ENCODE measurements around the gene USP8.

USP8 gene

DNA sequence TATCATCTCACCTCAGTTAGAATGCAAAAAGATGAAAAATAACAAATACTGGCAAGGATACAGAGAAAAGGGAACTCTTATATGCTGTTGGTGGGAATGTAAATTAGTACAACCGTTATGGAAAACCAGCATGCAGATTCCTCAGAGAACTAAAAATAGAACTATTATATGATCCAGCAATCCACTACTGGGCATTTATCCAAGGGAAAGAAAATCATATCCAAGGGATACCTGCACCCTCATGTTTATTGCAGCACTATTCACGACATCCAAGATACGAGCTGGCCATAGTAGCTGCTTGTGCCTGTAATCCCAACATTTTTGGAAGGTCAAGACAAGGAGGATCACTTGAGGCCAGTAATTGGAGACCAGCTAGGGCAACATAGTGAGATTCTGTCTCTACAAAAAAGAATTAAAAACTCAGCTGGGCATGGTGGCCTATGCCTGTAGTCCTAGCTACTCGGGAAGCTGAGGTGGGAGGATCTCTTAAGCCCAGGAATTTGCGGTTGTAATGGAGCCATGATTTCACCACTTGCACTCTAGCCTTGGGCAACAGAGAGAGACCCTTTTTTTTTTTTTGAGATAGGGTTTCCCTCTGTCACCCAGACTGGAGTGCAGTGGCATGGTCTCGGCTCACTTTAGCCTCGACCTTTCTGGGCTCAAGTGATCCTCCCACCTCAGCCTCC is 95.7 kb downstream of the USP8 start:
- no peak for DNase-seq (ENCODE audit: low read depth, low spot score)
- H3K4me3 ChIP-seq (ENCODE audit: low read length): no peak overlapping the region

DNA sequence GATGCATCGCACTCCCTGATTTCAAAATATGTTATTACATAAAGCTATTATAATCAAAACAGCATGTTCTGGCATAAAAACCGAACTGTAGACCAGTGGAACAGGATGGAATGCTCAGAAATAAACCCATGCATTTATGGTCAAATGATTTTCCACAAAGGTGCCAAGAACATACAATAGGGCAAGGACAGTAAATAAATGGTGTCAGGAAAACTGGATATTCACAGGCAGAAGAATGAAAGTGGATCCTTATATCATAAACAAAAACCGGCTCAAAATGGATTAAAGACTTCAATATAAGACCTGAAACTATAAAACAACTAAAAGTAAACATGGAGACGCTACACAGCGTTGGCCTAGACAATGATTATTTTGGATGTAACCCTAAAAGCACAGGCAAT is 99.6 kb downstream of the USP8 start:
- no peak for DNase-seq (ENCODE audit: low read depth, low spot score)
- no peak overlapping the region for H3K4me3 ChIP-seq (ENCODE audit: low read length)

DNA sequence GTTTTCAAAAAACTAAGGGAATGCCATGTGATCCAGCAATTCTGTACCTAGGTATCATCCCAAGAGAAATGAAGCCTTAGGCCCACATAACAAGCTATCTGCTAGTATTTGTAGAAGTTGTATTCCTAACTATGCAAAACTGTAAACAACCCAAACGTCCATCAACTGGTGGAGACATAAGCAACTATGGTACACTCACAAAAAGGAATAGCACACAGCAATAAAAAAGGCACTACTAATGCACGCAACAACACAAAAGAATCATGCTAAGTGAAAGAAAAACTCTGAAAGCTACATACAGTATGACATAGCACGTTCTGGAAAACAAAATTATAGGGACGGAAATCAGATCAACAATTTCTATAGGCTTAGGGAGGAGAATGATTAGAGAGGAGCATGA is 107.0 kb downstream of the USP8 start:
- no peak for DNase-seq (ENCODE audit: low read depth, low spot score)
- H3K4me3 ChIP-seq (ENCODE audit: low read length): no peak overlapping the region

DNA sequence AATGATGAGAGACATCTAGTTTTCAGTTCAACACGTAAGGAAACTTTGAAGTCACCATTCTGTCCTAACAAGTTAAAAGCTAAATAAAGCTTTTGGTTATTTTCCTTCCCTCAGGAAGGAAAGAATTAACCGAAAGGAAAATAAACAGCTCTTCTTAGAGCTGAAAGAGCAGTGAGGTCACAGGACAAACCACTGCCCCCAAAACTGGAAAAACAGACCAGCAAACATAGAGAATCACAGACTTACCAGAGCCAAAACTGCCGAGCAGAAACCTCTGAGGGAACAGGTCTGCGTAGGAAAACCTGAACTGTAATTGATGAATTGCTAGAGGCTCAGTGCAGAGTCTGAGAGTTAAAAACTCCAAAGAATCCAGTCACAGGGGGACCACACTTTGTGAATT is 107.6 kb downstream of the USP8 start:
- no peak for DNase-seq (ENCODE audit: low read depth, low spot score)
- no peak overlapping the region for H3K4me3 ChIP-seq (ENCODE audit: low read length)

DNA sequence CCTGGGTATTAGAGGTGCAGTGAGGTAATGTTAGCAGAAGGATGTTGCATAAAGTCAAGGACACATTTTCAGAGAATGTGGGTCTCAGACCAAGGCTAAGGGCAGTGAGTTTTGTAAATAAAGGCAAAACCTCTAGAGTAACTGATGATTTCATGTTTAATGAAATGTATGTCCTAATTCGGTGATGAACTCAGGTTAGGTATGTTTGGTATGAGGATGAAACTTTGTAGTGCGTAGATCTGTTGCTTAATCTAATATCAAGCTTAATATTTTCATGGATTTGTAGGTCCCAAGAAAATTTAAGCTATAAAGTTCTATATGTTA is 118.6 kb downstream of the USP8 start:
- no peak overlapping the region for H3K4me3 ChIP-seq (ENCODE audit: low read length)
- DNase-seq (ENCODE audit: low read depth, low spot score): no peak

DNA sequence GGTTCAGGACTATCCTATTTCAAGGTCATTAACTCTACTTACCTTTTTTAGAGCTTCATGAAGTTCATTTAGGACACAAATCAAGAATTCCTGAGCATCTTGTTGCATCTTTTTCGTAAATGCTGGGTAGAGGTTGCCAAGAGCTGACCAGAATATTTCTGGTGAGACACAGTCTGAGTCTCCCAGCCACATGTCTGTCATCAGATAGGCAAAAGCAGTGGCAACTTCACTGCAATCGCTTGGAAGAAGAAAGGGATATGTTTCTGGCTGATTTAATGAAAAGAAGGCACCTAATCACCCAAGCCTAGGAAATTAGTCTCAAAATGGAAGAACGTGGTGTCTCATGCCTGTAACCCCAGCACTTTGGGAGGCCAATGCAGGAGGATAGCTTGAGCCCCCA is 119.4 kb downstream of the USP8 start:
- DNase-seq (ENCODE audit: low read depth, low spot score): no peak
- H3K4me3 ChIP-seq (ENCODE audit: low read length): no peak overlapping the region

DNA sequence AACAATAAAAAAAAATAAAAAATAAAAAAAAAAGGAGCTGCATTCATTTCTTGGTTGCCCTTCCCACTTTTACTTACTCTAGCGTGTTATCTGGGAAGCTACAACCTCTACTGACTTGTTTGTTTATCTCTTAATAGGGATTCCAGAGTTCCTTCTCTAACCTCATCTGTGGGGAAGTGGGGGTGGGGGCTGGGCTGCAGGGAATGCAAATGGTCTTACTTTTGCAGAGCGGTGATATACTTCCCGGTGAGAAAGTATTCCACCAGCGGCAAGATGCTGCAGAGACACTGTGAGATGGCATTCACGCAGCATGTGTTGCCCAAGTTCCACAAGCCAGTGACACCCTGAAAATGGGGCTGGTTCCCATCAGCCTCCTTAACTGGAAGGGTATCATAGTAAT is 120.2 kb downstream of the USP8 start:
- DNase-seq (ENCODE audit: low read depth, low spot score): no peak
- H3K4me3 ChIP-seq (ENCODE audit: low read length): no peak overlapping the region

DNA sequence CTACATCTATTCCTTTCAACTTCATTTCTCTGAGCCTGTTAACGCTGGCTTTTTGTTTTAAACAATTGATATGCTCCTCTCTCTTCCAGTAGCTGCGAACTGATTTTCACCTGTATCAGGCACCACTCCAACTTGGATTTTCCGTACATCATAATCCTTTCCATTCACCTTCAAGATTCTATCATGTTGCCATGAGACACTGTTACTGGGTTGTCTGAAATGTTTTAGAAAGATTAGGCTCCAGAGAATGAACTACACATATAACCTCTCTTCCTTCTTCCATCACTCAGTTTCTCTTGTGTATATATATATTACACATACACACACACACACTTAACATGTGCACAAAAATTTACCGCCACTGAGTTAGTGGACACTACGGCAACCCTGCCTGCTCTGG is 122.4 kb downstream of the USP8 start, which contains the start of gene USP50:
TSS of gene USP50 (minus strand) at position 101 of the 400 bp plus-strand sequence. CDS start 141 bp downstream, outside the sequence.
- H3K4me3 ChIP-seq (ENCODE audit: low read length): no peak within 1 kb of the TSS
- DNase-seq (ENCODE audit: low read depth, low spot score): no peak

DNA sequence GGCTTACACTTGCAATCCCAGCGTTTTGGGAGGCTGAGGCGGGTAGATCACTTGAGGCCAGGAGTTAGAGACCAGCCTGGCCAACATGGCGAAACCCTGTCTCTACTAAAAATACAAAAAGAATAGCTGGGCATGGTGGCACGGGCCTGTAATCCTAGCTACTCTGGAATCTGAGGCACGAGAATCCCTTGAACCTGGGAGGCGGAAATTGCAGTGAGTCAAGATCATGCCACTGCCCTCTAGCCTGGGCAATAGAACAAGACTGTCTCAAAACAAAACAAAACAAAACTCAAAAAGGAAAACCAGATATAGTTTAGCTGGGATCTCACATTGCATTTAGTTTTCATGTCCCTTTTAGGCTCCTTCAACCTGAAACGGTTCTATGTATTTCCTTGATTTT is 125.1 kb downstream of the USP8 start:
- DNase-seq (ENCODE audit: low read depth, low spot score): no peak
- H3K4me3 ChIP-seq (ENCODE audit: low read length): no peak overlapping the region

DNA sequence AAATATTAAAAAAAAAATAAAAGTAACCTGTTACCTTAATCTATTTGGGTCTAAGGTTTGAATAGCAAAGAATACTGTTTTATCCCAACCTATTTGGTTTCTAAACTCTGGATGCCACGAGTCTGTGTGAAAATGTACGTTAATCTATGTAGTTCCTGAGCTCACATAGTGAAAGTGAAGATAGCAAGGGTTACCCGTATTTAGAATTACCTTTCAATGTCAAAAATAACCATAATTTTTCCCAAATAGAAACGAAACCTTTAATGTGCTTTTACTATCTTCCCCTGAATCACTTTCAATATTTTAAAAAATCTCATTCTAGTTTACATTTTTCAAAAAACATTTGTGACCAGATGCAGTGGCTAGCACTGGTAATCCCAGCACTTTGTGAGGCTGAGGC is 128.0 kb downstream of the USP8 start:
- no peak overlapping the region for H3K4me3 ChIP-seq (ENCODE audit: low read length)
- DNase-seq (ENCODE audit: low read depth, low spot score): no peak

DNA sequence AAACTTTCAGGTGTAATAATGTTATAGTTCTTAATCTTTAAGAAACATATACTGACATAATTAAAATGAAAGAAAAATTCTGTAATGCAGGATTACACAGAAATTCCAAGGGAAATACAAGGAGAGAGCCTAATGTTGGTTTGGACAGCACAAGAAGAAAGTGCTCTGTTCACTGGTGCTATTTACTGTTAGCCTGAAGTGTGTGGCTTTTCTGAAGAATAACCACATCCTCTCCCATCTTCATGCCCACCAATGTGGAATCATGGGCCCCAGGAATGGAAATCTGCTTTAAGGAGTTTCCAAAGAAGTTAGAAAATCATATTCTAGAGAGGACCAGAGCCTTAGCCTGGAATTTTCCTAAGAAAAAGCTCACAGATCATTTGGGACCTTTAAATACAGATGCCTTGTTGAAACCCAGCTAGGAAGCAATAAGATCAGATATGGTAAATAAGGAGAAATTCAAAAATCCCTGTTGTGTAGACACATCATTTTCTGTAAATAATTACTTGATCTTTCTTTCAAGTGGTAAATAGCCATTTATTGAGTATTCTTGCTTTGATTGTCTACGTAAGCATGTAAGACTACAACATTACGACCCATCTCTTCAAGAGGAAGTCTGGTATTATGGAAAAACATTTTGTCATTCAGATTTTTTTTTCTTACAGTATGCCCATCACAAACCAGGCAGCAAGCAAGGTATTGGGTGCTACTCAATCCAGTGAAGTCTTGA is 132.6 kb downstream of the USP8 start:
- no peak overlapping the region for H3K4me3 ChIP-seq (ENCODE audit: low read length)
- no peak for DNase-seq (ENCODE audit: low read depth, low spot score)

DNA sequence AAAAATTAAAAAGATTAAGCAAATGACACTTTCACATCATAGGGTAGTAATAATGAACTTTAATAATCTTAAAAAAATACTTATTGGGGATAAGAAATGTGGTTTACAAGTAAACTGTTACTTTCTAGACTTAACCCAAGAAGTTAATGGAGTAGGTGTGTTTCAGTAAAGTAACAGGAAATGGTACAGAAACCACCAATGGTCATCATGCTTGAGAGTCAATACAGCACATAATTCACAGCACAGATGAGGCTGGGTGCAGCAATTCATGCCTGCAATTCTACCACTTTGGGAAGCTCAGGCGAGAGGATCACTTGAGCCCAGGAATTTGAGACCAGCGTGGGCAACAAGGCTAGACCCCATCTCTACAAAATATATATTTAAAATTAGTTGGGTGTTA is 133.8 kb downstream of the USP8 start:
- DNase-seq (ENCODE audit: low read depth, low spot score): no peak

DNA sequence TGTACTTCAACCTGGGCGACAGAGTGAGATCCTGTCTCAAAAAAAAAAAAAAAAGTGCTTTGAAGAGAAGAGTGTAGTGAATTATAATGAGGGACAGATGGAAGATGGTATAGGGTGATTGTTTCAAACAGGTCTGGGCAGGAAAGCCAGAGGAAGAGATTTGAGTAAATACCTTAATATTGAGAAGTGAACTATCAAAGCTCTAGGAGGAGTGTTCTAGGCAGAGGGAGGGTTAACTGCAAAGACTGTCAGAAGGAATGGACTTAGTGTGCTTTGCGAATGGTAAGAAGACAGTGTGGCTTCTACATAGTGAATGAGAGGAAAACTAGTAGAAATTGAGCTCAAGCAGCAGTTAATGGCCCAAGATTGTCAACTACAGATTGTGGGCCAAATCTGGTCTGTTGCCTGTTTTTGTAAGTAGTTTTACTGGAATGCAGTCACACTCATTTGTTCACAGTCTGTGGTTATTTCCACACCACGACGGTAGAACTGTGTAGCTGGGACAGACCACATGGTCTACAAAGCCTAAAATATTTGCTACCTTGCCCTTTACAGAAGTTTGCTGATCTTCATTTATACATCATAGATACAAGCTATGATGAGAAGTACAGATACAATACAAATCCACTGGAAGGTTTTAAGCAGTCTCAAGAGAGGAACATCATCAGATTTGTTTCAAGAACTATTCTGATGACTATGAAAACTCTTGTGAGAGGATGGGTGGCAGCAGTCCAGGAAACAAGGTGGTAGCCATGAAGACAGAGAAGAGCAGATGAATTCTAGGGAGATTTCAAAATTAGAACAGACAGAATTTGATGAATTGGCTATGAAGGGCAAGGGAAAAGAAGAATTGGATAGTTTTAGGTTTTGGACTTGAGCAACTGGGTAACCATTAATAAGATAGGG is 138.8 kb downstream of the USP8 start:
- no peak for DNase-seq (ENCODE audit: low read depth, low spot score)
- H3K4me3 ChIP-seq (ENCODE audit: low read length): no peak overlapping the region

More for the DNA sequence above, 133.8 kb downstream of the USP8 start:
- no peak overlapping the region for H3K4me3 ChIP-seq (ENCODE audit: low read length)

DNA sequence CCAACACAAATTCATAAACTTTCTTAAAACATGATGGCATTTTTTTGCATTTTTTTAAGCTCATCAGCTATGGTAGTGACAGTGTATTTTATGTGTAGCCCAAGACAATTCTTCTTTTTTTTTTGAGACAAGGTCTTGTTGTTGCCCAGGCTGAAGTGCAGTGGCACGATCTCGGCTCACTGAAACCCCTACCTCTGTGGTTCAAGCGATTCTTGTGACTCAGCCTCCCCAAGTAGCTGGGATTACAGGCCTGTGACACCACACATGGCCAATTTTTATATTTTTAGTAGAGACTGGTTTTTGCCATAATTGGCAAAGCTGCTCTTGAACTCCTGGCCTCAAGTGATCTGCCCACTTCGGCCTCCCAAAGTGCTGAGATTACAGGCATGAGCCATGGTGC is 139.6 kb downstream of the USP8 start:
- H3K4me3 ChIP-seq (ENCODE audit: low read length): no peak overlapping the region
- no peak for DNase-seq (ENCODE audit: low read depth, low spot score)

Data from Jurkat, Clone E6-1 (cell line).